A549 (cell line): ENCODE results near the gene ACSL5. TPM values are rescaled to one million over a fixed set of nuclear protein-coding genes. Genes with fewer than 3 reads are reported as not detected.

Experiments used
- ATAC-seq, 2 experiments: fragments of 200-7000 bp in 1 of 2; fragments of >200 bp in 1 of 2; cut with Nextera tagmentation in 1 of 2; cut with Tn5 transposase in 1 of 2; 3 replicates each; pipeline versions ENCODE4 v1.8.0 to v1.9.1; 2018 to 2020; ENCODE audit warnings: mild to moderate bottlenecking in 1 of 2, moderate library complexity in 1 of 2
- CTCF ChIA-PET: fragments of 300-600 bp; sonication (Branson Sonifier 250); formaldehyde crosslinking; extraction: SDS; loops from one replicate; lab custom pipeline; 2021; ENCODE audit warnings: antibody characterized with exemption, inconsistent platforms; lab: Yijun Ruan, JAX
- POLR2A ChIA-PET: fragments of 350-600 bp; formaldehyde crosslinking; extraction: SDS; loops from one replicate; lab custom pipeline; 2021; ENCODE audit warnings: antibody characterized with exemption, inconsistent platforms; lab: Yijun Ruan, JAX
- DNase-seq, 2 experiments: peaks; one replicate each; pipeline versions ENCODE4 v3.0.0 to v3.0.0-alpha.2; 2011 to 2016; ENCODE audit warnings: low read depth in 1 of 2, low spot score in 1 of 2
- FAIRE-seq: peaks from 2 replicates; lab custom pipeline; 2011; peaks lifted over from hg19 to GRCh38; lab: Jason Lieb, UNC
- H3K27ac ChIP-seq, 2 experiments: fragments of >200 bp; sonication (Bioruptor Twin); formaldehyde crosslinking; 3 replicates each; pipeline ENCODE4 v1.5.1; 2016 to 2017
- H3K4me1 ChIP-seq: fragments of >200 bp; sonication (Bioruptor Twin); formaldehyde crosslinking; 3 replicates; pipeline ENCODE4 v1.6.1; 2016
- H3K4me2 ChIP-seq: fragments of >200 bp; sonication (Bioruptor Twin); formaldehyde crosslinking; 3 replicates; pipeline ENCODE4 v1.6.1; 2016
- H3K4me3 ChIP-seq: fragments of >200 bp; sonication (Bioruptor Twin); formaldehyde crosslinking; 3 replicates; pipeline ENCODE4 v1.5.1; 2016
- H3K9me3 ChIP-seq: fragments of >200 bp; sonication (Bioruptor Twin); formaldehyde crosslinking; 3 replicates; pipeline ENCODE4 v1.6.1; 2016
- JUNB ChIP-seq: fragments of >200 bp; sonication (Bioruptor Twin); formaldehyde crosslinking; IDR thresholded peaks from 2 replicates; pipeline ENCODE4 v1.6.1; 2016
- RAD21 ChIP-seq, 2 experiments: fragments of >200 bp in 1 of 2; sonication (Bioruptor Twin) in 1 of 2; formaldehyde crosslinking in 1 of 2; IDR thresholded peaks in 1 of 2; conservative IDR thresholded peaks in 1 of 2; 2 replicates in 1 of 2; 3 replicates in 1 of 2; pipeline ENCODE4 v1.6.1; 2012 to 2018; ENCODE audit warnings: inconsistent platforms in 1 of 2
- SMC3 ChIP-seq: fragments of >200 bp; sonication (Bioruptor Twin); formaldehyde crosslinking; IDR thresholded peaks from 3 replicates; pipeline ENCODE4 v1.6.1; 2018; ENCODE audit warnings: inconsistent platforms
- ZNF302 ChIP-seq: fragments of 250-450 bp; sonication (Bioruptor Pico); IDR thresholded peaks from 2 replicates; pipeline ENCODE4 v1.9.0; 2021; ENCODE audit warnings: inconsistent platforms, mild to moderate bottlenecking, moderate library complexity
- WGBS: methylation state at CpG from one replicate; pipeline ENCODE4 v1.1.6; 2017; ENCODE audit errors: missing lambda C conversion rate; 5-methylcytosine and 5-hydroxymethylcytosine counted together
- polyA plus RNA-seq, 4 experiments: library from polyadenylated mRNA; depleted of rRNA in 3 of 4; stranded (reverse); fragments of >200 nt; fragmentation: RNase III in 1 of 4; extraction: RNeasy Plus Mini Kit Qiagen cat#74134 plus additional on column Dnase treatment in 1 of 4; gene quantifications; 2 replicates in 3 of 4; 3 replicates in 1 of 4; pipeline ENCODE4 v1.2.3, GENCODE V29; 2011 to 2017
- TF ChIP-seq, protein P1 (sequence below): fragments of >200 bp; sonication (Bioruptor Twin); formaldehyde crosslinking; IDR thresholded peaks from 3 replicates; pipeline ENCODE4 v1.5.1; 2016

The ACSL5 gene
- polyA plus RNA-seq, 2 of the 4 experiments (the other 2 are of a cell fraction), result 0.15 to 0.25 TPM

DNA sequence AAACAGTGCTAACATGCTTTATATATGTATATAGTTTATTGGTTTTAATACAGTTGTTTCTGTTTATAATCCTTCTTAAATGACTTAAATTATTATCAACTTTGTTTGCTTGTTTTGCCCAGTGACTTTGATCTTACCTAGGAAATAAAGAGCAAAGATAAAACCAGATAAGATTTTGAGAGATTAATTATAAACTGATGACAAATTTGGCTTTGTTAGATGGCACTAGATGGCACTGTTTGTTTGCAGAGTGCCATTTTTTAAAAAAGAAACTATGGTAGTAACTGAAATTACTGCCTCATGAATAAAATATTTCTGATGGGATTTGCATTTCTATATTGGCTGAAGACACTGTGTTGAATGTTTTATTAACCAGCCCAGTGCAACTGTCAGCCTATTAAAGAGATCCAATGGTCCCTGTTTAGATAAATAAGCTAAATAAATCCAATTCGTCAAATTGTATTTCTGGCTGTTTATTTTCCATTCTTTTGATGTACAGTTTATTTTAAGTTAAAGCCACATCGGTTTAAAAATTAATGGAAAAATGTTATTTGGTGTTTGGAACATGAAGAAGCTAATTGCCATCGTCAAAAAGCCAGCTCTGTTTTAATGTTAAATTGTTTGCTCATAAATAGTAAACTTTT is 101.8 kb downstream of the ACSL5 start:
- WGBS, result 62% methylated on average over 3 of the region's 3 CpGs
- FAIRE-seq, result peak; percentile 18
- DNase-seq, result no peak
- no peak overlapping the region for H3K27ac ChIP-seq
- CTCF ChIA-PET, result interaction anchor here (0.6 to 7.1 kb wide), 27 partner anchors 9 to 1614 kb away, joined by 3 to 69 read pairs (median 3); no protein-coding TSS in a partner anchor
- TF ChIP-seq RAD21 (conservative IDR thresholded peaks at IDR 0.05 in 1 of 2, IDR thresholded peaks at IDR 0.05 in 1 of 2), result peak; percentile 85 to 89
- TF ChIP-seq, protein P1, sequence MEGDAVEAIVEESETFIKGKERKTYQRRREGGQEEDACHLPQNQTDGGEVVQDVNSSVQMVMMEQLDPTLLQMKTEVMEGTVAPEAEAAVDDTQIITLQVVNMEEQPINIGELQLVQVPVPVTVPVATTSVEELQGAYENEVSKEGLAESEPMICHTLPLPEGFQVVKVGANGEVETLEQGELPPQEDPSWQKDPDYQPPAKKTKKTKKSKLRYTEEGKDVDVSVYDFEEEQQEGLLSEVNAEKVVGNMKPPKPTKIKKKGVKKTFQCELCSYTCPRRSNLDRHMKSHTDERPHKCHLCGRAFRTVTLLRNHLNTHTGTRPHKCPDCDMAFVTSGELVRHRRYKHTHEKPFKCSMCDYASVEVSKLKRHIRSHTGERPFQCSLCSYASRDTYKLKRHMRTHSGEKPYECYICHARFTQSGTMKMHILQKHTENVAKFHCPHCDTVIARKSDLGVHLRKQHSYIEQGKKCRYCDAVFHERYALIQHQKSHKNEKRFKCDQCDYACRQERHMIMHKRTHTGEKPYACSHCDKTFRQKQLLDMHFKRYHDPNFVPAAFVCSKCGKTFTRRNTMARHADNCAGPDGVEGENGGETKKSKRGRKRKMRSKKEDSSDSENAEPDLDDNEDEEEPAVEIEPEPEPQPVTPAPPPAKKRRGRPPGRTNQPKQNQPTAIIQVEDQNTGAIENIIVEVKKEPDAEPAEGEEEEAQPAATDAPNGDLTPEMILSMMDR, result peak; percentile 81
- TF ChIP-seq SMC3, result peak; percentile 79
- TF ChIP-seq ZNF302 (CRISPR knock-in tag), result no peak
- no peak for TF ChIP-seq JUNB
- POLR2A ChIA-PET, result no interaction called here
- peak overlapping the region; percentile 45 for H3K4me2 ChIP-seq
- no peaks in the 10 kb centered on the region for H3K9me3 ChIP-seq
- no peak overlapping the region for H3K4me3 ChIP-seq
- H3K4me1 ChIP-seq, result peaks cover 14% of the 10 kb centered on the region; the same call in 2 of the 3 replicates
- no peak; a peak in 1 of 6 replicates for ATAC-seq

Other genes starting within 250 kb of the ACSL5 start
- 11.3 and 13.3 TPM in 2 replicates for gene GPAM, start 190.4 kb upstream of the ACSL5 start, polyA plus RNA-seq (2011; rRNA removed)
- gene GPAM, start 190.4 kb upstream of the ACSL5 start, polyA plus RNA-seq (2017; fragmentation: RNase III; extraction: RNeasy Plus Mini Kit Qiagen cat#74134 plus additional on column Dnase treatment), result 5.6 to 6.2 TPM (median 5.7 TPM) in 3 replicates
- not detected in 2 replicates for gene TECTB, start 90.7 kb upstream of the ACSL5 start, polyA plus RNA-seq (2011; rRNA removed)
- gene TECTB, start 90.7 kb upstream of the ACSL5 start, polyA plus RNA-seq (2017; fragmentation: RNase III; extraction: RNeasy Plus Mini Kit Qiagen cat#74134 plus additional on column Dnase treatment), result not detected in 3 replicates
- 43.0 and 57.0 TPM in 2 replicates for gene ZDHHC6, start 72.8 kb downstream of the ACSL5 start, polyA plus RNA-seq (2011; rRNA removed)
- gene ZDHHC6, start 72.8 kb downstream of the ACSL5 start, polyA plus RNA-seq (2017; fragmentation: RNase III; extraction: RNeasy Plus Mini Kit Qiagen cat#74134 plus additional on column Dnase treatment), result 37.2 to 40.4 TPM (median 38.2 TPM) in 3 replicates
- gene VTI1A, start 73.1 kb downstream of the ACSL5 start, polyA plus RNA-seq (2011; rRNA removed), result 20.3 and 25.3 TPM in 2 replicates
- 16.7 to 17.2 TPM (median 17.0 TPM) in 3 replicates for gene VTI1A, start 73.1 kb downstream of the ACSL5 start, polyA plus RNA-seq (2017; fragmentation: RNase III; extraction: RNeasy Plus Mini Kit Qiagen cat#74134 plus additional on column Dnase treatment)